ENCODE measurements around the gene MTCH2. TPM values are rescaled to one million over a fixed set of nuclear protein-coding genes. Genes with fewer than 3 reads are reported as not detected.

MTCH2 gene
- total RNA-seq, 1 experiment from 2014 or later: 176 TPM

GRCh38 chr11:47589584-47589976 lies 52.8 kb downstream of the MTCH2 start:
- no peaks in the 10 kb centered on the region for H3K79me2 ChIP-seq (ENCODE audit: insufficient read depth, low read length)
- peaks cover 27% of the 10 kb centered on the region for H3K27me3 Mint-ChIP-seq (ENCODE audit: low read depth)
- H3K36me3 Mint-ChIP-seq (ENCODE audit: insufficient read depth in 1 of 3, low read depth in 3 of 3): peaks cover 0 to 7% (median under 1%) of the 10 kb centered on the region in 3 experiments; a peak in 4 of 7 replicates
- H3K4me1 ChIP-seq (ENCODE audit: insufficient read depth, low read length): no peaks in the 10 kb centered on the region
- no peak overlapping the region for H2BK15ac ChIP-seq (ENCODE audit: low read depth, low read length)
- H3K56ac ChIP-seq (ENCODE audit: insufficient read length, low read depth, low read length): no peak overlapping the region
- no peak overlapping the region for H3K27ac Mint-ChIP-seq
- H2BK5ac ChIP-seq (ENCODE audit: insufficient read length, low read length): no peak overlapping the region
- peaks cover 9% of the 10 kb centered on the region; the same call in 1 of the 2 replicates for H3K27me3 ChIP-seq (ENCODE audit: insufficient read depth, low read length)
- H3K9me3 ChIP-seq (ENCODE audit: control insufficient read depth, low read depth, low read length): no peaks in the 10 kb centered on the region
- peaks cover 12% of the 10 kb centered on the region for H3K23me2 ChIP-seq (ENCODE audit: insufficient read length, low read depth, low read length, poor library complexity, severe bottlenecking)
- no peak overlapping the region for H4K5ac ChIP-seq (ENCODE audit: insufficient read length, low read depth, low read length)
- no peak overlapping the region for H3K23ac ChIP-seq (ENCODE audit: insufficient read length, low read depth, low read length)
- H2AK5ac ChIP-seq (ENCODE audit: insufficient read length, low read length): no peak overlapping the region
- peaks cover 12 to 20% of the 10 kb centered on the region in 2 experiments for H3K4me1 Mint-ChIP-seq
- no peaks in the 10 kb centered on the region for H4K20me1 ChIP-seq (ENCODE audit: control insufficient read depth, insufficient read depth, insufficient read length)
- H3K4ac ChIP-seq (ENCODE audit: low read depth, low read length): no peak overlapping the region
- no peak overlapping the region for H2BK12ac ChIP-seq (ENCODE audit: insufficient read length, low read depth, low read length)
- no peak overlapping the region for H3K4me2 ChIP-seq (ENCODE audit: insufficient read depth, insufficient read length, low read length)
- H2BK20ac ChIP-seq (ENCODE audit: low read depth, low read length, poor library complexity, severe bottlenecking): no peak overlapping the region
- H2BK120ac ChIP-seq (ENCODE audit: low read depth, low read length, poor library complexity, severe bottlenecking): no peak overlapping the region
- WGBS (ENCODE audit: extremely low coverage, insufficient read length, low lambda C conversion rate): no CpG with 5 or more reads among the region's 51 CpGs
- no peak overlapping the region for H3K18ac ChIP-seq (ENCODE audit: insufficient read length, low read depth, low read length)
- H3T11ph ChIP-seq (ENCODE audit: low read length): no peak overlapping the region
- H4K8ac ChIP-seq (replicated peaks; ENCODE audit: insufficient read length, low read depth, low read length): no peak overlapping the region
- DNase-seq: no peak
- no peak overlapping the region for H4K91ac ChIP-seq (ENCODE audit: insufficient read length, low read depth, low read length)
- no peaks in the 10 kb centered on the region for H3K79me1 ChIP-seq (ENCODE audit: insufficient read depth, low read depth, low read length, poor library complexity, severe bottlenecking)
- H3K9ac ChIP-seq (ENCODE audit: extremely low read depth, insufficient read length, low read length): no peak overlapping the region
- H3K4me3 Mint-ChIP-seq: no peak overlapping the region
- H3K9me3 Mint-ChIP-seq: no peaks in the 10 kb centered on the region; a peak in 1 of 5 replicates
- H3K14ac ChIP-seq (ENCODE audit: insufficient read depth, low read length): no peak overlapping the region
- H3K27ac ChIP-seq (ENCODE audit: insufficient read length, low read depth, low read length): no peak overlapping the region
- H2AFZ ChIP-seq (ENCODE audit: low read length): no peak overlapping the region
- TF ChIP-seq CTCF (conservative IDR thresholded peaks at IDR 0.05): no peak
